Measurements from ENCODE around the gene ASIC5.

ASIC5 gene

DNA sequence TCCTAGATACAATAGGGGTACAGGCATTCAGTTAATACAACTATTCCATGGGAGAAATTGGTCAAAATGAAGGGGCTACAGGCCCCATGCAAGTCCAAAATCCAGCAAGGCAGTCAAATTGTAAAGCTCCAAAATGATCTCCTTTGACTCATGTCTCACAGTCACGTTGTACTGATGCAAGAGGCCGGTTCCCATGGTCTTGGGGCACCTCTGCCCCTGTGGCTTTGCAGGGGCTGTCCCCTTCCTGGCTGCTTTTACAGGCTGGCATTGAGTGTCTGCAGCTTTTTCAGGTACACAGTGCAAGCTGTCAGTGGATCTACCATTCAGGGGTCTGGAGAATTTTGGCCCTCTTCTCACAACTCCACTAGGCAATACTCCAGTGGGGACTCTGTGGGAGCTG lies 12.5 kb upstream of the ASIC5 start:
- DNase-seq: no peak

DNA sequence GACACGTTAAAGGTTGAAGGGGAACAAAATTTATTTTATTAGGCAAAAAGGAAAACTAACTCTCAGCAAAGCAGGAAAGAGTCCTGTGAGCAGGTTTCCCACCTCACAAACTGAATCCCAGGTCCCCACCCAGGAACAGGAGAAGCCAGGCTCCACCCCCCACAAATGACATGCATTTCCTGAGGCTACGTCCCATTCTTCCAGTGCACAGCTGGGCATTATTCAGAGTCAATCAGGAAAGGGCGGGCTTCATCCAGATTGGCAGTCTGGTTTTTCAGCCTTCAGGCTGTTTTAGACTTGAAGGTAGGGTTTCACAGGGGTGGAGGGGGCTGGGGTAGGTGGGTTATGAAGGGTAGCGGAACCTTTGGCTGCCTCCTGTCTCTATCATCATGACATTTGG lies 11.9 kb upstream of the ASIC5 start:
- DNase-seq: no peak

DNA sequence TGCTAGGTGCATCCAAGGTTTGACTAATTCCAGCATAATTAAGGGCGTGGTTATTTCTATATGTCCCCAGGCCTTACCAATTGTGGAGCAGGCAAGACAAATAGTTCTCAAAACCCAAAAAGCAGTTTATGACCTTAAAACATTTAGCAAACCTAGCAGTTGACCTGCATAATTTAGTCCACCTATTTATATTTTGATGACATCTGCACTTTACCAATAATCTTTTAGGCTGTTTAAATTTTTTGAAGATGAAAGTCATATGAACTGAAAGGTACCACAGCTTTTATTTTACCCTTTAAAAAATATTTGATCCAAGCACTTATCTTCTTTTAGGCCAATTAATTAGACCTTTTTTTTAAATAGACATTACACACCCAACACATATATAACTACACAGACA lies 9.8 kb upstream of the ASIC5 start:
- DNase-seq: no peak

DNA sequence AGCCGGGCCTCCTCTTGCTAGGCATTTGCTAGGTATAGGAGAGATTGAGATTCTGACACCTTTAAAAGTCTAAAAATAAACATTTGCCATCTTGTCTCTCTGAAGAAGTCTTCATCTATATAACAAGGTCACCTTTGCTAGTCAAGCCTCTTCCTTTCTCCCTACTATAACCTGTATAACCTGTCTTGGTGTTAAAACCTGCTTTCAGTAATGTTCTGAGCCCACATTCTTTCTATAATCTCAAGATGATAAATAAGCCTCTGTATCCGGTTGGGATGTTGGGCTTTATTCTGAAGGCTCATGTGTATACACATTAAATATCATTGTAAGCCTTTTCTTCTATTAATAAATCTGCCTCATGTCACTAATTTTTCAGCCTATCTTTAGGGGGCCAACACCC lies 10.2 kb downstream of the ASIC5 start:
- DNase-seq: no peak

DNA sequence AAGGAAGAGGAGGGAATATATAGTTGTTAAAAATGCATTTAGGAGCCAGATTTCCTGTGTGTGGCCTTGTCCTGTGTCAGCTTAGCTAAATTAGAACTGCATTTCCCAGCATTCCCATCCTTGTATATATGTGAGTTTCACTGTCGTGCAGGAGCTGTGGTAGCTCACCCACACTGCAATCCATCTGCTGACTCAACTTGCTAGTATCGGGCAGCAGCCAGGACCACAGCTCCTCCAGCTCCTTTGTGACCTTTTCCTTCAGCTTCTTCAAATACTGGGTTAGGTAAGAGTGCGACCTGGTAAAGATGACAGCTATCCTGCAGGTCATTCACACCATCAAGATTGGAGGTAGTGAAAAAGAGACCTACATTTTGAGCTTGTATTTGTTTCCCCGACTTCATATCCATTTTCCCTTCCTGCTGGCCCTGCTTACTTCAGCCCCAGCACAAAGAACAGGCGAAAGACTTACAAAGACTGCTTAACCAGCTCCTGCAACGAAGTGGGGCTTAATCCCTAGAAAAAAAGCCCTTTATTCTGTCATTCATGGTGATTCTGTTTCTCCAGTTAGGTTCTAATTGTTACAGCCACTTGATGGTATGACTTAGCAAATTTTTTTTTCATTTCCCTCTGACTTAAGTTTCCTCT lies 11.4 kb downstream of the ASIC5 start:
- no peak for DNase-seq

DNA sequence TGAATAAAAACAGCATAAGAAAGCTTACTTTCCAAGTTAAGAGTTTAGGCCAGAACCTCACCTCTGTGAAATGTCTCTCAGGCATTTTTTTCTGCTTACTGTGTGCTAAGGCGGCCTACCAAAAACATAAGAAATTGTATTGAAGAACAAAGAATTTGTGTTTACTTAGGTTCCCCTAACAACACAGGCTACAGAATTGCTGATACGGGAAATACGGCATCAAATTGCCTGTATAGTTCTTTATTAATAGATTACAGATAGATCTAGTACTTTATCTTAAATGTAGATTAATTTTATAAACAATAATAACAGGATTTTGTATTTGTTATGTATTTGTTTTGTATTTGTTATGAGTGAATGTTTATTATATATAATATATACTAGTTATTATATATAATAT lies 12.9 kb downstream of the ASIC5 start:
- no peak for DNase-seq

DNA sequence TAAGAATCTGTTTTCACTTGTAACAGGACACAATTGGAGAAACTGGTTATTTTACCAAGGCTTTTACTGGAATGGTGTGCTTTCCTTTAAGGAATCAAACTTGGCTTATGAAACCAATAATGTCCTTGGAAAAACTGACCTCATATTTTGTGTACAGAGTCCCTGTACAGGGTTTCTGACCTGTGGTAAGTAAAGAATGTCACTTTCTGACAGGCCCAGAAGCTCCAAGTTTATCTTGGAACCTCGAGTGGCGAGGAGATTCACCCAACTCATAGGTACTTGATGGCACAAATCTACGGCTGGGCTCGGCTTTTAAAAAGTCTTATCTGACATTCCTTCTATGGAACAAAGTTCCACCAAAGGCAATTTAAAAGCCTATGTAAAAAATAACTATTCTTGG lies 17.0 kb downstream of the ASIC5 start:
- DNase-seq: no peak

DNA sequence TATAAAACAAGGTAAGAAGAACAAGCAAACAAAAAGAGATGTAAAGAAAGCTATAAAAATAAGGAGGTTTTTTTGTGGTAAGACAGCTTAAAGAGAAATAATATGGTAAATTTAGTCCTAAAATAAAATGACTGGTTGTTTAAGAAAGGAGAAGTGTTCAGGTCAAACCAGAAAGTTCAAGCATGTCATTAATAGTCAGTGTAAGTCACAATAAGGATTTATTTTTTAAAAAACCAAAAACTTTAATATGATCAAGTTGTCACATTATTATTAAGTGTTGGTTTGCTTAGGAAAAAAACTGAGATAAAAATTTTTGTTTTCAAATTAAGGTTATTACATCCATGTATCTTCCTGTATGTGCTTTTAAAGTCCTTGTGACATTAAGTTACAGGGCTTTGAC lies 19.1 kb downstream of the ASIC5 start:
- no peak for DNase-seq

DNA sequence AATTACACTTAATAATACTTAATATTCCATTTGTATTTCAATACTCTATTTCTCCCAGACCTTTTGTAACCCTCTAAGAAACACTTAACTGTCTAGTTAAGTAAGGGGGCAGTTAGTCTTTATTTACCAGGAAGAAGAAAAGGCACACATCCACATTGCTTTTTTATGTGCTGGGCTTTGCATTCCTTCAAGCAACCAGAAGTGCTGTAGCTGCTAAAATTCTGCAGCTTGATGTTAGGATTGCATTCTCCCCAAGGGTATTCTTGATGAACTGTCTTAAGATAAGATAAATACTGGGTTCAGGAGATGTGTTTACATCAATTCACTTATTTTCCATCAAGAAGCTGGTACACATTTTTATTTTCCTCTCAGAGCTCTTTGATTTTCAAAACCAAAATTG lies 24.0 kb downstream of the ASIC5 start:
- no peak for DNase-seq

DNA sequence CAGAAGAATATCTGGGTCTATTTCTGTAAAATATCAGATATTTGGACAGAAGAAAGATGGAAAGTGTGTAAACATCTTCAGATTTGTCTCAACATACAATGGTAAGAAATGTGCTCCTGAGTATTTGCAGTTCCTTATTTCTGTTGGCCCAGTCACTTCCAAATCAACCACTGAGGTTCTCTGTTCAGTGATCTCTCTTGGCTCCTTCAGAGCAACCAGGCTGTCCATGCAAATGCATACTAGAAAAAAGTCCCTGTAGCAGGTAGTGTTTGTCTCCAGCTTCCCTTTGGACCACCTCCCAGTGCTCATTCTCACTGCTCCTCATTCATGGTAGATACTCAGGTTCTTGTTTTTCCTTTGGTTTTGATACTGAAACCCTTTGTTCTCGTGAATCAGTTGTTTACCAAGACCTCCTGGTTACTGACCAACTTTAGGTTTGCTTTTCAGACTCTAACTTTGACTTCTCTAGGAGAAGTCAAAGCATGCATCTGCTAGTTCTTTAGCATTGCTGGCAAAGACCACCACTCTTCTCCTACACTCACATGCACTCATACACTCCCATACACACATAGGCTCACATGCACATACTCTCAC lies 28.8 kb downstream of the ASIC5 start:
- no peak for DNase-seq

DNA sequence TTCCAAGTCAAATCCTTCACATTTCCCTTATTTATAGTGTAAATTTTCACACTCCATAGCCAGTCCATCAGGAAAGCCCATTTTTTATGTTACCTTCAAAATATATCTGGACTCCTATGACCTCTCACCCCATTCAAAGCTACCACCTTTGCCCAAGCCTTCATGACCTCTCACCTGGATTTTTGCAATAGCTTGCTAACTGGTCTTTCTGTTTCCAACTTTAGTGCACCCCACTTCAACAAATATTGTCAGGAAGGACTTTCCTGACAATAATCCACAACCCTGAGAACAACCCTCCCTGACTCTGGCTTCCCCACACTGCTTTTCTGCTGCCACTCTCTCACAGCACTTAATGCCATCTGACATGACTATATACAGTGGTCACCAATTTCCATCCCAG lies 33.4 kb downstream of the ASIC5 start:
- no peak for DNase-seq

DNA sequence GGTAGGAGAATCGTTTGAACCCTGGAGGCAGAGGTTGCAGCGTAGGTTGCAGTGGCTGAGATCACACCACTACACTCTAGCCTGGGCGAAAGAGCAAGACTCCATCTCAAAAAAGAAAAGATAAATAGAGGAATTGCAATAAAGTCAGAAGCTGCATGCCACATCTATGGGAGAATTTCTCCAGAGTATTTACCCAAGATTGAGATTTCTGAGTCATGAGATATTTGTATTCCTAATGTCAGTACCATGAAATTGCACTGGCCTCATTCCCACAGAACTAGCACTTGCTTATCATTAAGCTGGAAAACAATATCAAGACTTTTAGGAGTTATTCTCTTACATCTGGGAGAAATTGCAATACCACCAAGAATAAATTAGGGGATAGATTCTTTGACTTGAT lies 37.4 kb downstream of the ASIC5 start:
- DNase-seq: no peak

DNA sequence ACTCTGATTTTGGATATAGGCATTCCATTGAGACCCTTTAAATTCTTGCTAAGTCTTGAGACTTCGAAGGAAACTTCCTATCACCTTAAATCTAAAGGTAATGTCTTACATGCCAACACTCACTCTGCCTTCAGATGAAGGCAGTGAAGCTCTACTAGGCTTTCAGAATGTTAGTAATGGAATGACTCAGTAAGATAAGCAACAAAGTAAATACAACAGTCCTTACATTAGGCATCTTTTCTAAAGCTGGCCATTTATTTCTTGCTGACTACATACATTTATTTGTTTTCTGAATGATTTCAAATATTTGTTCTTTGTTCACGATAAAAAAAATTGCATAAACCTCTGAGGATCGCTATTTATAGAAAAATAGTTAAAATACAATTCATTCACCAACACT lies 43.5 kb downstream of the ASIC5 start:
- DNase-seq: no peak

DNA sequence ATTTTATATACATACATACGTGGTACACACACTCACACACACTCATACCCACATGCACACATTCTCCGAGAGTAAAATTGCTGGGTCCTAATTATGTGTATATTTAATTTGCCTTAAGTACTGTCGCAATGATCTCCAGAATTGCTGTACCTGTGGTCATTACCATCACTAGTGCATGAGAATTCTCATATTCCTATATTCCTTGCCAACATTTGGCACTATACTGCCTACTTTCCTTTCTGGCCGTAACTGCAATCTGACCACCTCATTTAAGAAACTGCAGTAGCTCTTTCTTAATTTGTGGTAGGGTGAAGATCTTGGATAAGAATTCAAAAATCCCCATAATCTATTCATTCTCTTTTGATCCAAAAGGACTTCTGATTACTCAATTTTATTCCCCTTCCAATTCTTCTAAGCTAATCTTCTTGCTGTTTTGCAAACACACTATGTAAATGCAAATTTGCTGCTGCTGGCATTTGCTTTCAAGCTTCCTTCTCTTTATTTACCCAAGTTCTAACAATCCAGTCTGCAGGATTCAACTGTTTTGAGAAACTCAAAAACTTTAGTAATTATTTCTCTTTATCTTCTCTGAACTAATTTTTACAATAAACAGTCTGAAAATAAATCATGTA lies 45.1 kb downstream of the ASIC5 start:
- DNase-seq: no peak

DNA sequence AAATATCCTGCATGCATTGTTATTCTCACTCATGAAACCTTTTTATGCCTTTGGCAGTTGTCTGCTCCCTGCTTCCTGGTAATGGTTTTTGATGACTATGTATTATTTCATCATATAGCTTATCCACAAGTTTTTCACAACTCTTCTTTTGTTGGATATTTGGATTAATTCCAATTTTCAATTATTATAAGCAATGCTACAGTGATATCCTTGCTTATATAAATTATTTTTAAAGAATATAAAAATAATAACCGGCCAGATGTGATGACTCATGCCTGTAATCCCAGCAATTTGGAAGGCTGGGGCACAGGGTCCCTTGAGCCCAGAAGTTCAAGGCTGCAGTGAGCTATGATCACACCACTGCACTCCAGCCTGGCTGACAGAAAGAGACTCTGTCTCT lies 47.0 kb downstream of the ASIC5 start:
- no peak for DNase-seq

DNA sequence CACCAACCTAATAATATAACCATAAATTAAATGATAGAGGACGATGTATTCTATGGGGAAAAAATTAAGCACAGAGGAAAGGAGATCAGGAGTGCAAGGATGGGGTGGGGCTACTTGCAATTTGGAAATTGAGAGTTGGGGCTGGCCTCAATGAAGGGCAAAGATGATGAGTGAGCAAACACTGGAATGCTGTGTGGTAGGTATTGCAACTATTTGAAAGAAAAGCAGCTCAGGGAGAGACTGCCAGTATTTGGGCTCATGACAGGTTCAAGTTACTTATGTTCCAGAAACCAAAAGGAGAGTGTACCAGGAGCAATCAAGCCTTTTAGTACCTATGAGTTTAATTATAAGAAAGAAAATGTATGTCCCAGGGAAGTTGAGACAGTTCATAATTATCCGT lies 47.4 kb downstream of the ASIC5 start:
- DNase-seq: no peak

DNA sequence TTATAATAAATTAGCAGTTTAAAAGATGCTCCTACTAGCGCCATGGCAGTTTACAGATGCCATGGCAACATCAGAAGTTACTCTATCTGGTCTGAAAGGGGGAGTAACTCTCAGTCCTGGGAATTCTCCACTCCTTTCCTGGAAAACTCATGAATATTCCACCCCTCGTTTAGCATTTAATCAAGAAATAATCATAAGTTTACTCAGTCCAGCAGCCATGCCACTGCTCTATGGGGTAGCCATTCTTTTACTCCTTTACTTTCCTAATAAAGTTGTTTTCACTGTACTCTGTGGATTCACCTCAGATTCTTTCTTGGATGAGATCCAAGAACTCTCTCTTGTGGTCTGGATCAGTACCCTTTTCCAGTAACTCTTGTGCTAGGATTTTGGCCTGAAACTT lies 55.0 kb downstream of the ASIC5 start:
- no peak for DNase-seq

DNA sequence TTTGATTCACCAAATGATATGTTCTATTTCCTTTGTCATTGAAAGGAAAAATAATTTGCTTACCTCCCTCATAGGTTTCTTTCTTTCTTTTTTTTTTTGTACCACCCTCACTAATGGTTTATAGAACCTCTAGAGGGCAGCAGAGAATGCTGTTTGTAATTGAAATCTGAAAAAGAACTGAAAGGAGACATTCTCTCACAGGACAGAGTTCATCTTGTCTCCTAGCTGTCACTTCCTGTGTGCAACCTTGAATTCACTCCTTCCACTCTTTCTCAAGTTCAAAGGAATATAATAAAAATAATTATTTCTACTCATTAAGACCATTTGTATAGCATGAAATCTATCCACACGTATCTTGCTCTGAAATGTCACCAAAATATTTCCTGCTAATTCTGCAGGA lies 56.2 kb downstream of the ASIC5 start:
- DNase-seq: peak; percentile 54

DNA sequence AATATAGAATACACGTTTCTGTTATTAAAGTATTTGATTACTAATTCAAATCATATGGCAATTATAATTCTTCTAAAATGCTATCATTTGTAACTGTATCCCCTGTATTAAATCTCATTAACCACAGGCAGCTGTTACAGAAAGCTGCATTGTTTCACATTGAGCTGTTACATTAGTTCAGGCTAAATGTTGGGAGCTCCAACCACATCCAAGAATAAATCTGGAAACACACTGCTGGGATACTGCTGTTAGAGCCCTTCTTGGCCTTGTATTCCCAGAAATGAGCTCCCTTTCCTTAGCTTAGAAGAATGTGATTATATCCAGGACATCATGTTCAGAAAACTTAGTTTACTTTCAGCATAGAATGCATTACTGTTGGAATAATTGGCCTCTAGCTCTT lies 59.1 kb downstream of the ASIC5 start:
- DNase-seq: no peak

DNA sequence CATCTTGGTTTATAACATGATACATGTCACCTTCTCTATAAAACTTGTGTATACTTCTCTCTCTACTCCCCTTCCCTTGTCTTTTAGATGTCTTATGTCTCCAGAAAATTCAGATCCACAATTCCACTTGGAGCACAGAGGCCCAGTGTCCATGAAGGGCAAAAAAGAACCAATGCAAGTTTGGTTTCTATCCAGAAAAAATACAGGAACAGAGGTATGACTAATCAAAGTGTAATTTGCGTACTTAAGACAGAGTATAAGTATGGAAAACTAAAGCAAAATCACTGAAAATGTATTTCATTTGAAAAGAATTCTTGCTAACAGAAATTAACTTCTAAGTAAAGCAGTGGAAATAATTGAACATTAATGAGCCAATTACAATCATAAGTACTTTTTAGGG lies 61.1 kb downstream of the ASIC5 start:
- no peak for DNase-seq

DNA sequence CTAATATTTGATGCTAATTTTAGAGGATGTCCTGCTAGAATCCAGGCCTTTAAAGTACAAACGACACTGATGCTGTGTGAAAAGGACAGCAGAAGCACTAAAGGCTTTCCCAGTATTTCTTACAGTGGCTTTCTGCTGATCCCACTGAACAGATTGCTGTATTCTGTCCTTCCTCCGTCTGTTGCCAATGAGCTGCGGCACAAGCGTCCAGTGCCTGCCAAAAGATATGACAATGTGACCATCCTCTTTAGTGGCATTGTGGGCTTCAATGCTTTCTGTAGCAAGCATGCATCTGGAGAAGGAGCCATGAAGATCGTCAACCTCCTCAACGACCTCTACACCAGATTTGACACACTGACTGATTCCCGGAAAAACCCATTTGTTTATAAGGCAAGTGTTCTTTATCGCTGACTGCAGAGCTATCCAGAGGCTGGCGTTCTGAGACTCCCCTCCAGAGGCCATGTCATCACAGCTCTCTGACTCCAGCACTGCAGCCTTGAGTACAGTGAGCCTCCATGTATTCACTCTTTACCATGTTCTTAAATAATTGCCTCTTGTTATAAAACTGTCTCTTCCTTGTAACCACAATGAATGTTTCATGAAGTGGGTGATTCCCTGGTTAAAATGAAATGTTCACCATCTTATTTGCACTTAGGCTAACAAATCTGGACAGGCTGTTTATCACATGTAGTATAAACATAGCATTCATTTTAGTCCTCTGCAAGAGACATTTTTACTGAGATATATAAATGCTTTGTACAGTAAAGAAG lies 63.7 kb downstream of the ASIC5 start:
- no peak for DNase-seq

DNA sequence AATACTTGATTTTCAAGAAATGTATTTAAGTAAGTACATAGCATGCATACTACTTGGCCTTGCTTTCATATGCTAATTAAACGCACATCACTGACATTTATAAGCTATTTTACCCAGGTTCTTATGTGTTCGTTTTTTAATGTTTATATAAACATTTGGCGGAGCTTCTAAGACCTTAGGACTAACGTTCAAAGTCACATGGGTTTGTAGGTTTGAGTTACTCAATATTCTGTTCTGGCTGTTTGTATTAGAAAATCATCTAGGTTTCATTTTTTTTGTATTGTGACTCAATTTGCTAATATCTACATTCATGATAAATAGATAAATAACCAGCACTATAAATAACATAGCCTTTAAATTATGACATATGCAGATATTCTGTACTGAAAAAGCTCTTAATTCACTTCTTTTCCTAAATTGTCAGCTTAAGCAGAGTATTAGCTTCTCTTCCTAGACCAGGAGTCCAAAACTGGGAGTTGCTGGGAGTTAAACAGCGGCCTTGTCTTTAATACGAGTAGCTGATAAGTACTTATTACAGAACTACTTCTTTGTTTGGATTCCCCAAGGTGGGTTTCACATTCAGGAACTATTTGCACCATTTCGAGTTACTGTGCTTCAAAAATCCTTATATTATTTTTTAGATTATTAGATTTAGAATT lies 65.3 kb downstream of the ASIC5 start:
- no peak for DNase-seq

DNA sequence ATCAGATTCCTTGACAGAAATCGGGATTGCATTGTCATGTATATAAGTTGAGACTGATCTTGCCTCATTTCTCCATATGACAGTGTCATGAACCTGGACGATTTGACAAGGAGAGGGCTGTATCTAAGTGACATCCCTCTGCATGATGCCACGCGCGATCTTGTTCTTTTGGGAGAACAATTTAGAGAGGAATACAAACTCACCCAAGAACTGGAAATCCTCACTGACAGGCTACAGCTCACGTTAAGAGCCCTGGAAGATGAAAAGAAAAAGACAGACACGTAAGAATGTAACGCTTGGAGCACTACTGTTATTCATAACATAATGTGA lies 66.3 kb downstream of the ASIC5 start:
- no peak for DNase-seq
